ENCODE results near the gene PCYT2. TPM values are rescaled to one million over a fixed set of nuclear protein-coding genes. Genes with fewer than 3 reads are reported as not detected.
A peak's percentile ranks its signal among the peaks of the same experiment; 100 is the strongest.

The PCYT2 gene
- total RNA-seq, 1 donor from 2014 or later, result 6.8 TPM

GRCh38 chr17:81878294-81878693 is 32.9 kb downstream of the PCYT2 start:
- H3K4me3 Mint-ChIP-seq, result no peak overlapping the region
- no peak overlapping the region for H3K9ac ChIP-seq
- H3K27ac Mint-ChIP-seq, result no peak overlapping the region
- H2AFZ ChIP-seq (replicated peaks), result no peak overlapping the region
- no peaks in the 10 kb centered on the region for H3K27me3 Mint-ChIP-seq (ENCODE audit: insufficient read depth, low read depth)
- no peaks in the 10 kb centered on the region for H3K36me3 ChIP-seq
- peaks cover 15% of the 10 kb centered on the region for H3K36me3 Mint-ChIP-seq
- no peaks in the 10 kb centered on the region for H3K9me3 ChIP-seq (ENCODE audit: low read depth)
- peaks cover 29% of the 10 kb centered on the region for H3F3A ChIP-seq (ENCODE audit: low read depth)
- DNase-seq (ENCODE audit: low spot score), result no peak
- no peaks in the 10 kb centered on the region for H3K79me2 ChIP-seq (ENCODE audit: low read depth)
- H3K4me2 ChIP-seq, result no peak overlapping the region
- H3K27ac ChIP-seq, result no peak overlapping the region
- H4K20me1 ChIP-seq (ENCODE audit: low read depth), result no peaks in the 10 kb centered on the region
- TF ChIP-seq CTCF (IDR thresholded peaks at IDR 0.05), result no peak
- no peak for TF ChIP-seq EZH2 (IDR thresholded peaks at IDR 0.05)
- TF ChIP-seq EZH2phosphoT487 (IDR thresholded peaks at IDR 0.05), result no peak
- H3K27me3 ChIP-seq, result no peaks in the 10 kb centered on the region
- H3K4me1 Mint-ChIP-seq, result no peaks in the 10 kb centered on the region
- no peak overlapping the region for H3K4me3 ChIP-seq
- H3K4me1 ChIP-seq, result no peaks in the 10 kb centered on the region
- H3K9me3 Mint-ChIP-seq, result no peaks in the 10 kb centered on the region

GRCh38 chr17:81877569-81877968 is 33.6 kb downstream of the PCYT2 start:
- Histone ChIP-seq H3K79me2 (ENCODE audit: low read depth) (peaks cover 3% of the 10 kb centered on the region), H3K9ac (no peak overlapping the region), H2AFZ (replicated peaks) (no peak overlapping the region), H3K36me3 (no peaks in the 10 kb centered on the region), H3K4me2 (no peak overlapping the region), H3K4me3 (no peak overlapping the region), H3F3A (ENCODE audit: low read depth) (peaks cover 35% of the 10 kb centered on the region), H3K27me3 (no peaks in the 10 kb centered on the region), H3K9me3 (ENCODE audit: low read depth) (no peaks in the 10 kb centered on the region), H3K27ac (no peak overlapping the region), H3K4me1 (no peaks in the 10 kb centered on the region), H4K20me1 (ENCODE audit: low read depth) (no peaks in the 10 kb centered on the region)
- TF ChIP-seq EZH2 (IDR thresholded peaks at IDR 0.05), result no peak
- DNase-seq (ENCODE audit: low spot score), result no peak
- no peaks in the 10 kb centered on the region for H3K9me3 Mint-ChIP-seq
- peaks cover 16% of the 10 kb centered on the region for H3K36me3 Mint-ChIP-seq
- H3K27me3 Mint-ChIP-seq (ENCODE audit: insufficient read depth, low read depth), result no peaks in the 10 kb centered on the region
- peaks cover 5% of the 10 kb centered on the region for H3K4me1 Mint-ChIP-seq
- no peak overlapping the region for H3K27ac Mint-ChIP-seq
- H3K4me3 Mint-ChIP-seq, result no peak overlapping the region

- H3K27ac ChIP-seq, result peak overlapping the region; percentile 42
- peak overlapping the region; percentile 79 for H3K27ac Mint-ChIP-seq
- H3K4me1 Mint-ChIP-seq, result peaks cover 16% of the 10 kb centered on the region
Measured at GRCh38 chr17:81871387-81872230, 39.6 kb downstream of the PCYT2 start.

More at GRCh38 chr17:81871387-81872230, 39.6 kb downstream of the PCYT2 start:
- Histone ChIP-seq H3K4me3 (peak overlapping the region; percentile 76), H3K27me3 (no peaks in the 10 kb centered on the region), H3F3A (ENCODE audit: low read depth) (peaks cover 58% of the 10 kb centered on the region), H3K36me3 (no peaks in the 10 kb centered on the region), H3K79me2 (ENCODE audit: low read depth) (peaks cover 28% of the 10 kb centered on the region), H4K20me1 (ENCODE audit: low read depth) (peaks cover 35% of the 10 kb centered on the region), H3K4me2 (peak overlapping the region; percentile 91), H3K9me3 (ENCODE audit: low read depth) (no peaks in the 10 kb centered on the region), H3K4me1 (peaks cover 14% of the 10 kb centered on the region), H3K9ac (peak overlapping the region; percentile 73), H2AFZ (replicated peaks) (peak overlapping the region; percentile 80)
- no peaks in the 10 kb centered on the region for H3K9me3 Mint-ChIP-seq
- peak; percentile 25 for TF ChIP-seq EZH2 (IDR thresholded peaks at IDR 0.05)
- TF ChIP-seq CTCF (IDR thresholded peaks at IDR 0.05), result peak; percentile 46
- TF ChIP-seq EZH2phosphoT487 (IDR thresholded peaks at IDR 0.05), result no peak
- peaks cover 3% of the 10 kb centered on the region for H3K36me3 Mint-ChIP-seq
- peak; percentile 74 for DNase-seq (ENCODE audit: low spot score)
- peaks cover 4% of the 10 kb centered on the region for H3K27me3 Mint-ChIP-seq (ENCODE audit: insufficient read depth, low read depth)
- peak overlapping the region; percentile 88 for H3K4me3 Mint-ChIP-seq

Data from neural progenitor cell (in vitro differentiated cells).